ENCODE results near the gene KCNJ6.
A peak's percentile ranks its signal among the peaks of the same experiment; 100 is the strongest.

Gene KCNJ6

GRCh38 chr21:37909936-37910335 lies 6.3 kb downstream of the KCNJ6 start:
- Histone ChIP-seq H4K8ac (ENCODE audit: low read length) (no peak overlapping the region), H3K79me1 (replicated peaks; ENCODE audit: low read length, poor library complexity, severe bottlenecking) (peaks cover 4% of the 10 kb centered on the region), H3K4me1 (ENCODE audit: control insufficient read depth, insufficient read depth, low read depth, low read length) (peaks cover 9% of the 10 kb centered on the region), H2AK5ac (ENCODE audit: low read length, severe bottlenecking) (no peak overlapping the region), H3K9ac (ENCODE audit: low read length) (no peak overlapping the region), H2BK12ac (ENCODE audit: low read length in 2 of 2) (no peak overlapping the region), H3K4ac (ENCODE audit: low read depth in 1 of 2, low read length in 2 of 2) (no peak overlapping the region), H3K27ac (ENCODE audit: low read length, poor library complexity, severe bottlenecking) (no peak overlapping the region), H2BK120ac (ENCODE audit: low read depth, low read length) (no peak overlapping the region), H2BK5ac (ENCODE audit: low read depth, low read length, poor library complexity, severe bottlenecking) (no peak overlapping the region), H3K23ac (ENCODE audit: low read length in 2 of 2) (no peak overlapping the region), H3K27me3 (ENCODE audit: control insufficient read depth in 1 of 2, insufficient read depth in 1 of 2, low read length in 2 of 2) (peaks cover 8 to 90% of the 10 kb centered on the region in 2 experiments), H3K18ac (ENCODE audit: low read depth in 1 of 2, low read length in 2 of 2) (no peak overlapping the region), H3K4me3 (ENCODE audit: insufficient read depth in 1 of 2, low read depth in 1 of 2, low read length in 2 of 2) (no peak overlapping the region), H3K36me3 (ENCODE audit: control insufficient read depth in 1 of 2, insufficient read depth in 2 of 2, low read depth in 1 of 2, low read length in 2 of 2) (no peaks in the 10 kb centered on the region), H3K9me3 (ENCODE audit: control insufficient read depth, low read length) (peaks cover 3% of the 10 kb centered on the region), H3K4me2 (ENCODE audit: low read length, poor library complexity, severe bottlenecking) (no peak overlapping the region), H2AFZ (ENCODE audit: low read depth, low read length) (no peak overlapping the region), H3K14ac (ENCODE audit: low read length in 2 of 2) (no peak overlapping the region), H2BK15ac (ENCODE audit: low read depth, poor library complexity, severe bottlenecking) (peak overlapping the region; percentile 16), H4K91ac (ENCODE audit: low read length) (no peak overlapping the region)
- DNase-seq: no peak
- 93% methylated on average over 3 of the region's 6 CpGs for WGBS

DNA sequence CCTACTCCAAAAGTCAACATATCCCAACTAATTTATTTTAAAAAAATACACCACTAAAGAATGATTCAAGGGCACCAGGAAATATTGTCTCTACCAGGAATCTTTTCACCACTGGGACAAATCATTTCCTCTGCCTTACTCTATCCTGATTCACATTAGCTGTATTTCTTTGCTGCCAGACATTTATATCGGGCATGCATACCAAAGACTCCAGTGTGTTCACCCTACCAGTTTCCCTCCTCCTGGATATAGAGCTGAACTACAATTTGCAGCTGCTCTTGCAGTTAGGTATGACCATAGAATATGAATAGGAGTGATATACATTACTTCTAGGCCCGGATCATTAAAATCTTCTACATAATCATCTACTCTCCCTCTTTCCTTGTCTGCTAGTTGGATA lies 7.6 kb downstream of the KCNJ6 start:
- no peak overlapping the region for H3K18ac ChIP-seq (ENCODE audit: low read depth in 1 of 2, low read length in 2 of 2)
- H2BK15ac ChIP-seq (ENCODE audit: low read depth, poor library complexity, severe bottlenecking): no peak overlapping the region
- no peak overlapping the region for H2BK12ac ChIP-seq (ENCODE audit: low read length in 2 of 2)
- peaks cover 3 to 90% of the 10 kb centered on the region in 2 experiments for H3K27me3 ChIP-seq (ENCODE audit: control insufficient read depth in 1 of 2, insufficient read depth in 1 of 2, low read length in 2 of 2)
- H3K23ac ChIP-seq (ENCODE audit: low read length in 2 of 2): no peak overlapping the region
- 96% methylated on average over 2 of the region's 2 CpGs for WGBS
- DNase-seq: no peak
- no peak overlapping the region for H2BK120ac ChIP-seq (ENCODE audit: low read depth, low read length)
- H3K9me3 ChIP-seq (ENCODE audit: control insufficient read depth, low read length): peaks cover 3% of the 10 kb centered on the region
- no peak overlapping the region for H3K4me3 ChIP-seq (ENCODE audit: insufficient read depth in 1 of 2, low read depth in 1 of 2, low read length in 2 of 2)
- H3K14ac ChIP-seq (ENCODE audit: low read length in 2 of 2): no peak overlapping the region
- H3K79me1 ChIP-seq (replicated peaks; ENCODE audit: low read length, poor library complexity, severe bottlenecking): peaks cover 4% of the 10 kb centered on the region
- H3K36me3 ChIP-seq (ENCODE audit: control insufficient read depth in 1 of 2, insufficient read depth in 2 of 2, low read depth in 1 of 2, low read length in 2 of 2): no peaks in the 10 kb centered on the region
- H4K8ac ChIP-seq (ENCODE audit: low read length): no peak overlapping the region
- peaks cover 3% of the 10 kb centered on the region for H3K4me1 ChIP-seq (ENCODE audit: control insufficient read depth, insufficient read depth, low read depth, low read length)
- no peak overlapping the region for H3K27ac ChIP-seq (ENCODE audit: low read length, poor library complexity, severe bottlenecking)
- no peak overlapping the region for H4K91ac ChIP-seq (ENCODE audit: low read length)
- H2AK5ac ChIP-seq (ENCODE audit: low read length, severe bottlenecking): no peak overlapping the region
- no peak overlapping the region for H3K9ac ChIP-seq (ENCODE audit: low read length)
- no peak overlapping the region for H3K4me2 ChIP-seq (ENCODE audit: low read length, poor library complexity, severe bottlenecking)
- no peak overlapping the region for H3K4ac ChIP-seq (ENCODE audit: low read depth in 1 of 2, low read length in 2 of 2)
- no peak overlapping the region for H2AFZ ChIP-seq (ENCODE audit: low read depth, low read length)
- no peak overlapping the region for H2BK5ac ChIP-seq (ENCODE audit: low read depth, low read length, poor library complexity, severe bottlenecking)

GRCh38 chr21:37907076-37907475 lies 9.2 kb downstream of the KCNJ6 start:
- Histone ChIP-seq H2BK15ac (ENCODE audit: low read depth, poor library complexity, severe bottlenecking) (no peak overlapping the region), H3K18ac (ENCODE audit: low read depth in 1 of 2, low read length in 2 of 2) (no peak overlapping the region), H3K4ac (ENCODE audit: low read depth in 1 of 2, low read length in 2 of 2) (no peak overlapping the region), H2BK12ac (ENCODE audit: low read length in 2 of 2) (no peak overlapping the region), H2AK5ac (ENCODE audit: low read length, severe bottlenecking) (no peak overlapping the region), H3K23ac (ENCODE audit: low read length in 2 of 2) (no peak overlapping the region), H2BK5ac (ENCODE audit: low read depth, low read length, poor library complexity, severe bottlenecking) (no peak overlapping the region), H3K9me3 (ENCODE audit: control insufficient read depth, low read length) (no peaks in the 10 kb centered on the region), H3K27ac (ENCODE audit: low read length, poor library complexity, severe bottlenecking) (no peak overlapping the region), H4K91ac (ENCODE audit: low read length) (no peak overlapping the region), H3K36me3 (ENCODE audit: control insufficient read depth in 1 of 2, insufficient read depth in 2 of 2, low read depth in 1 of 2, low read length in 2 of 2) (no peaks in the 10 kb centered on the region), H3K4me3 (ENCODE audit: insufficient read depth in 1 of 2, low read depth in 1 of 2, low read length in 2 of 2) (no peak overlapping the region), H2BK120ac (ENCODE audit: low read depth, low read length) (no peak overlapping the region), H3K27me3 (ENCODE audit: control insufficient read depth in 1 of 2, insufficient read depth in 1 of 2, low read length in 2 of 2) (peaks cover 3 to 88% of the 10 kb centered on the region in 2 experiments), H3K79me1 (replicated peaks; ENCODE audit: low read length, poor library complexity, severe bottlenecking) (peaks cover 6% of the 10 kb centered on the region), H3K14ac (ENCODE audit: low read length in 2 of 2) (no peak overlapping the region), H4K8ac (ENCODE audit: low read length) (no peak overlapping the region), H3K4me1 (ENCODE audit: control insufficient read depth, insufficient read depth, low read depth, low read length) (peaks cover 2% of the 10 kb centered on the region), H2AFZ (ENCODE audit: low read depth, low read length) (no peak overlapping the region), H3K9ac (ENCODE audit: low read length) (no peak overlapping the region), H3K4me2 (ENCODE audit: low read length, poor library complexity, severe bottlenecking) (no peak overlapping the region)
- WGBS: 74% methylated on average over 4 of the region's 4 CpGs
- DNase-seq: no peak

- Histone ChIP-seq H4K8ac (ENCODE audit: low read length) (no peak overlapping the region), H3K27ac (ENCODE audit: low read length, poor library complexity, severe bottlenecking) (no peak overlapping the region), H3K14ac (ENCODE audit: low read length in 2 of 2) (no peak overlapping the region), H3K4me2 (ENCODE audit: low read length, poor library complexity, severe bottlenecking) (no peak overlapping the region), H4K91ac (ENCODE audit: low read length) (no peak overlapping the region), H3K4me3 (ENCODE audit: insufficient read depth in 1 of 2, low read depth in 1 of 2, low read length in 2 of 2) (no peak overlapping the region), H2AK5ac (ENCODE audit: low read length, severe bottlenecking) (no peak overlapping the region), H3K9me3 (ENCODE audit: control insufficient read depth, low read length) (no peaks in the 10 kb centered on the region), H3K4ac (ENCODE audit: low read depth in 1 of 2, low read length in 2 of 2) (no peak overlapping the region), H2BK12ac (ENCODE audit: low read length in 2 of 2) (no peak overlapping the region), H3K18ac (ENCODE audit: low read depth in 1 of 2, low read length in 2 of 2) (no peak overlapping the region), H2AFZ (ENCODE audit: low read depth, low read length) (no peak overlapping the region), H2BK15ac (ENCODE audit: low read depth, poor library complexity, severe bottlenecking) (no peak overlapping the region), H3K23ac (ENCODE audit: low read length in 2 of 2) (no peak overlapping the region), H3K9ac (ENCODE audit: low read length) (no peak overlapping the region), H3K36me3 (ENCODE audit: control insufficient read depth in 1 of 2, insufficient read depth in 2 of 2, low read depth in 1 of 2, low read length in 2 of 2) (no peaks in the 10 kb centered on the region), H3K79me1 (replicated peaks; ENCODE audit: low read length, poor library complexity, severe bottlenecking) (peaks cover 6% of the 10 kb centered on the region), H3K27me3 (ENCODE audit: control insufficient read depth in 1 of 2, insufficient read depth in 1 of 2, low read length in 2 of 2) (peaks cover 3 to 91% of the 10 kb centered on the region in 2 experiments), H2BK5ac (ENCODE audit: low read depth, low read length, poor library complexity, severe bottlenecking) (no peak overlapping the region), H3K4me1 (ENCODE audit: control insufficient read depth, insufficient read depth, low read depth, low read length) (peaks cover 2% of the 10 kb centered on the region), H2BK120ac (ENCODE audit: low read depth, low read length) (no peak overlapping the region)
- WGBS: 95% methylated on average over 5 of the region's 5 CpGs
- no peak for DNase-seq
These were observed 11.0 kb downstream of the KCNJ6 start for GRCh38 chr21:37905291-37905690.

Data from mesenchymal stem cell (in vitro differentiated cells and primary cell).